GM19438 (cell line): ENCODE results near the gene TMEM138.

Experiments
- ATAC-seq: cut with Tn5 transposase; IDR thresholded peaks from one replicate; pipeline ENCODE4 v1.9.1; 2021; ENCODE audit warnings: low read depth; ENCODE audit not compliant: unreplicated experiment

TMEM138 gene

DNA sequence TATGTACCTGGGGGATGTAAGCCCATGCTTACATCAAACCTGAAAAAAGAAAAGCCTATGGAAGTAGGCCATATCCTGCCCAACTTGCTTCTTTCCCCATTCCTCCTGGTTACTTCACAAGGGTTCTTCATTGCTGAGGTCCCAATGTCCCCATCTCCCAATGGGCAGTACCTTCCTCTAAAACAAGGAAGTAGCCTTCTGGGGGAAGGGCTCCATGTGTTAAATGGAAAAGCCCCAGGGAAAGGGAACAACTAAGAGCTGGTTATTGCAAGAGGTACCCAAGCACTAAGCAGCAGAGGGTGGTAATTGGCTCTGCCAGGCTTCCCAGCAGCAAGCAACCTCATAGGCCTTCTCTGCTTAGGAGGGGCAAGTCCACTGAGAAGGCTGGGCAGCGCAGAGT, 41.5 kb downstream of the TMEM138 start:
- no peak for ATAC-seq

DNA sequence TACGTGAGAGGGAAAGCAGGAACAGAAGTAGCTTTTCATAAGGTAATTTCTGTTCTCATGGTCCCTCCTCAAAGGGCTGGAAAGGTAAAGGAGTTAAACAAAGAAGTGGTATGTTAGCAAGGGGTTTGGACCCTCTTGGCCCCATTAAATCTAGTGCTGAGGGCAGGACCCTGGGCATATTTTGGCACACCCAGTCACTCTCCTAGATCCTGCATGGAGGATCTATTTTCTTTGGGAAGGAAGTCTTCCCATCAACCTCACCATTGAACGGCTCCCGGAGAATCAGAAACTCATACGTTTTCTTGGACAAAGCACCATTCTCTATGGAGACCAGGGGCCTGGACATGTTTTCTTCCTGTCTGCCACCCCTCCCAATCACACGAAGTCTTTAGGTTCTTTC, 41.9 kb downstream of the TMEM138 start:
- no peak for ATAC-seq

DNA sequence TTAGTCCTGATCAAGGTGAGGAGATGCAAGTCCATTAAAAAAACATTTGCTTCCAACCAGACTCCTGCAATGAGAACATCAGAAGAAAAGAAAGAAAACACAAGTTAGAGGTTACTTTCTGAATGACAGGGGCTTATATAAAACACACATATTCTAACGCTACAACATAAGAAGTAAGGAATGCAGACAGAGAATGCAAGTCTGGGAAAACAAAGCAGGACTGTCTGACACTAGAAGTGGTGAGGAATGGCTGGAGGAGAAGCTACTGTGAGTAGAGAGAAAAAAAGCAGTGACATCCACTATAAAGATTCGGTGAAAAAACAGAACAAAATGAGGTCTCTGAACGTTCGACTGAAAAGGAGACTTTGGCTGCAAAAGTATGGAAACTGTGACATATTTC, 42.5 kb downstream of the TMEM138 start:
- no peak for ATAC-seq

DNA sequence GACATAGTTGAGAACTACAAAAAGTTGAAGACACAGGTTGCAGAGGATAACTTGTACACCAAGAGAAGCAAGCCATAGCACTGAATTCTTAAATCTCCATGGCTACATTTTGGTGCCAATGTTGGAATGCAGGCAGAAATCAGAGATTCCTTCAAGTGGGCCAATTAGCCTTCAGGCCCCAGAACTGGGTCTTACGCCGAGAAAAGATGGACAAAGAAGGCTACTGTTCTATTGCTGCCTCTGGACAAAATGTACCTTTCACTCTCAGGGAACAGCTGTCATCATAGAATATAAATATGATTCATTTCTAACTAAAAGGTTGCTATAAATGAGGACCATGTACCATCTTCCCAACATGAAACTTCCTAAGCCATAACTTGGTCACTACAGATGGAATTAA, 43.9 kb downstream of the TMEM138 start:
- ATAC-seq, result no peak

DNA sequence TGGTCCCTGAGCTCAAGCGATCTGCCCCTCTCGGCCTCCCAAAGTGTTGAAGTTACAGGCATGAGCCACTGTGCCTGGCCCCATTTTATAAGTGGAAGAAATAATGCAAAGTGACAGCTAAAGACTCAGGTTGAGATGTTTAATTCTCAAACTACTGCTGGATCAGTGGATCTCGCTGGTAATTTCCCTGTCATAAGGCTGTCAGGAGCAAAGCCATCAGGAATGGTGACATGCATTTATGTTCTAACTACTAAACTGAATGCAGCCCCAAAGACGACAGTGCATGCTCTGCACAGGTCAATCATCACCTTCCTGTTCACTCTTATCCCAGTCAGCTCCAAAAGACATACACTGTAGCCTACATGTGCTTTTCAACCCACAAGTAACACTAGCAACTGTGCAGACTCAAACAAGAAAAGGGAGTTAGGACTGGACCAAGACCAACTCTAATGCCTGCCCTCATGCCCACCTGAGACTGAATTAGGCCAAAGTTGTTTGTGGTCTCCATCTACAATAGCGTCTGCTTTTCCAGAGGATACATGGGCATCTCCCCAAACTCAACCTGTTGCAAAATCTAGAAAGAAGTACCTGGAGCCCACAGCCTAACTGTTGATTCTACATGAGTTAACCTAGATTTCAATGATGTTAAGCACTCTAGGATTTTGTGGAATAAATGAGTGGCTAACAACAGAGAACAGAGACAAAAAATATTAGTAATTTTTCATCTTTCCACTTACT, 45.0 kb downstream of the TMEM138 start:
- ATAC-seq, result no peak

DNA sequence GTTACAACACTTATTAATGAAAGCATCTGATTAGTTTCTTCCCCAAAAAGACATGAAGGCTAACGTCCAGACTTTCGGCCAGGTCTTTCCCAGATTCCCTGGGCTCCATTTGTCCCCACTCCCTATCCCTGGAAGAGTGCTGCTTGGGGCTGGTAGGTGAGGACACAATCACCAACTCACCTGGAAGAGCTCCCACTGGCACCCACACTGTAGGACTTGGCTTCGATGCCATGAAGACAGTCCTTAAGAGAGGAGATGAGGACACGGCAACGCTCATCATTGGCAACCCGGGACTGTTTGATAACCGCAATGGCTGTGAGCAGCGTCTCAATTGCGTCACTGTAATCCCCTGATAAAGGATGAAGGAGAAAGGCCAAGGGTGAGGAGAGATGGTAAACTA, 49.4 kb downstream of the TMEM138 start:
- no peak for ATAC-seq

DNA sequence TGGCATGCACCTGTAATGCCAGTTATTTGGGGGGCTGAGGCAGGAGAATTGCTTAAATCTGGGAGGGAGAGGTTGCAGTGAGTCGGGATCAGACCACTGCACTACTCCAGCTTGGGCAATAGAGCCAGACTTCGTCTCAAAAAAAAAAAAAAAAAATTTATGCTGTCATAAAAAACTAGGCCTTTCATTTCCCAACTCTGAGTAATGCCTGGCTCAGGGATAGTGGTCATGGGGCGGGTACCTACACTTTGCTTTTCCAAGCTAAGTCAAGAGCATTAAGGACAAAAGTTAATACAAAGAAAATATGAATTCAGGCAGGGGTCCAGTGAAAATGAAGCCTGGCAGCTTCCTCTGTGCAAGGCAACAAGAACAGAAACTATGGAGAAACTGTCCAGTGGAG, 51.3 kb downstream of the TMEM138 start:
- no peak for ATAC-seq

DNA sequence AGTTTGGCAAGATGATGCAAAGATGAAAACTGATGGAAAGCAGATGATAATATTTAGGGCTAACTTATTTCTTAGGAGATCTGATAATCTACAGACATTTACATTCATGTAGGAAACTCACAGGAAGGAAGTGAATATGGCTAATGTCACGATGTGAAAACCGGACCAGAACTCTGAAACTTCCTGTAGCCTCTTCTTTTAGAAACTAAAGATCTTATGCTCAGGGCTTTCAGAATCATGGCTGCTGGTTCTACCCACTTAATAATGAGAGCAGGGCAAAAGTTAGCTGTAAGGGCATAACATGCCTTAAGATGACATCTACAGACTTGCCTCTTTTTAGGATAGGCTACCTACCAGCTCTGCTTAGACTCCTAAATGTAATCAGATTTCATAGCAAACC, 52.4 kb downstream of the TMEM138 start:
- no peak for ATAC-seq

DNA sequence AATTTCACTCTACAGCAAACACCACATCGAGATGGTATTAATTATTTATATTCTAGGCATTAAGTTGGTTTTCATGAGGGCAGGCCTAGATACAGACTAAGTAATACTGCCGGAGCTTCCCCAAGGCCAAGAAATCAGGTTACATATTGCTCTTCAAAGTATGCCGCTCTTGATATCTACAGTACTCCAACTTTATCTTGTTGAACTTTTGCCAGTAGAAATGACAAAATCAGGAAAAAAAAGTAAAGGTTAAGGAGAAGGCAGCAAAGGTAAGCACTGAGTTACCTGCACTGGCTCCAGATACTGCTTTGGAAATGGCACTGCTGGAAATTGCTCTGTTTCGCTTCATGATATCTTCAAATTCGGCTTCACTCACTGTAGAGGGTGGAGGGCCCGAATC, 53.2 kb downstream of the TMEM138 start:
- no peak for ATAC-seq

DNA sequence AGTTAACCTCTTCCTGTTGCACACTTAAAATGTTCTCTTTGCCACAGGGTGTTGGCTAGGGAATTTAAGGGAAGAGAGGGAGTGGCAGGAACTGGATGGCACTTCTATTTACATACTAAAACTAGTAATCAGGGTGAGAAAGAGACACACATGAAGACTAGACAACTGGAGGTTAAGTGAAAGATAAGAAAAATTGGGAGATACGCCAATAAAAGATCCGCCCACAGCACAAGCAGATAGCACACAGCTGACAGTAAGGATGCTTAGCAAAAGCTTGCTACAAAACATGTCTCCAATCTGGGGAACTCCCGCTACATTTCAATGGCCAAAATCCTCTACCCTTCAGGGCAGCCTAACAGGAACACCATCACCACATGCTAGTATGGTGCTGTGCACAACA, 54.8 kb downstream of the TMEM138 start:
- no peak for ATAC-seq

DNA sequence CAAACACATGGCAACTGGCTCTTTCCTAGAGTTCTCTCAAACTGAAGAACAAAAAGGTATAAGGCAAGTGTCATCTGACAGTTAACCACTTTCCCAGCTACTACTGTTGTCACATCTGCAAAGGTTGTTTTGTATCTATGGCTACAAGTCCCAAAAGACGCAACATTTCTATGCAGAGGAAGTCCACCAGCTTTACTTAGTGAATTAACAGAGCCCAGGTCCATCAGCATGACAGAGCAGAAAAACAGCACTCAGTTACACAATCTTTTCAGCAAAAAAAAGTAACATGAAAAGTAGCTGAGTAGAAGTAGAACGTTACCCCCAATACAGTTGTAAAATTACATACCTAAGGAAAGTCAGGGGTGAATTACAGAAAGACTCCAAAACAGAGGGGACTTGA, 55.5 kb downstream of the TMEM138 start:
- no peak for ATAC-seq

DNA sequence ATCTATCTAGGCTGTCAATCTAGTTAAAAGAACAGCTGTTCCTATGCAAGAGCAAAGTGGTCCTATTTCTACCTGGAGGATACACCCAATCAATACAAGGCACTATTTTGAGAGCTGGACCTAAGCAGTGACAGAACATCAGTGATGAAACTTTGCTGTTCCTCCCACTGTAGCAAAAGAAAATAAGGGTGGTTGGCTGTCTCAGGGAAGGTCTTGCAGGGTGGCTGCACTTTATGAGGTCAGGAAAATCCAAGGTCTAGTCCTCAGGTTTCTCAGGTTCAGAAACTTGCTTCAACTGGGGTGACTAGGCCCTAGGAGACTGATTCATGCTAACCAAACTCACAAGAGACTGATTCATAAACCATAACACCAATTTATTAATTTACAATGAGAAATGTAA, 56.0 kb downstream of the TMEM138 start:
- no peak for ATAC-seq
